ENCODE measurements around the gene IGFBP5.

IGFBP5 gene

DNA sequence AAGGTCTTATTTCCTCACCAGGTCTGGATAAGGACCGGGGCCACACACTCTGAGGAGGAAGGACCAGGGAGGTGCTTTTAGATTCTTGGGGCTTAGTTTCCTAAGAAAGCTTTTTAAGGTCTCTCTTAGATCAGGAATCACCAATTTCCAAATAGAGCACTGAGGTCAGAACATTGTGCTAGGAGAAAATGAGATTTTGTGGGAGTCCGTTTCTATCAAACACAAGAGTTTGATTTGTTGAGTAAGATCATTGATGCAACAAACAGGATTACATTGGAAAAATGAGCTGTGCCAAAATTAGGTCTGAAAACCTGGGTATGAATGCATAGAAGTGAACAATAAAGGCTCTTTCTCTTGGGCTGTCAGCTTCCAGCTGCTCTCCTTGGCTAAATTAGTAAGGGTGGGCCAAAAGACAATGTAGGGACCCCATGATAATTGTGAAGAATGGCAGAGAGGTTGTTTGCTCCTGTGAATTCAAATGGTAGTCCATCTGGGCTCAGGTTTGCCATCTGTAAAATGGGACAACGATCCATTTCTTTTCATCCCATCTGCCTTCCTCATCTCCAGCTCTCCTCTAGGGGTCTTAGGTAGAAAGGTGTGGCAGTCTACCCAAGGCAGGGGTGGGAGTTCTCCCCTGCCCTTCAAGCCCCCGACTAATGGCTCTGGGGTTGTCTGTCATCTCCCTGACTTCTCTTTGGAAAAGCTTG lies 42.1 kb downstream of the IGFBP5 start:
- FAIRE-seq (no peak), DNase-seq (ENCODE audit: insufficient read length, low spot score) (no peak)
- TF ChIP-seq, protein P1, sequence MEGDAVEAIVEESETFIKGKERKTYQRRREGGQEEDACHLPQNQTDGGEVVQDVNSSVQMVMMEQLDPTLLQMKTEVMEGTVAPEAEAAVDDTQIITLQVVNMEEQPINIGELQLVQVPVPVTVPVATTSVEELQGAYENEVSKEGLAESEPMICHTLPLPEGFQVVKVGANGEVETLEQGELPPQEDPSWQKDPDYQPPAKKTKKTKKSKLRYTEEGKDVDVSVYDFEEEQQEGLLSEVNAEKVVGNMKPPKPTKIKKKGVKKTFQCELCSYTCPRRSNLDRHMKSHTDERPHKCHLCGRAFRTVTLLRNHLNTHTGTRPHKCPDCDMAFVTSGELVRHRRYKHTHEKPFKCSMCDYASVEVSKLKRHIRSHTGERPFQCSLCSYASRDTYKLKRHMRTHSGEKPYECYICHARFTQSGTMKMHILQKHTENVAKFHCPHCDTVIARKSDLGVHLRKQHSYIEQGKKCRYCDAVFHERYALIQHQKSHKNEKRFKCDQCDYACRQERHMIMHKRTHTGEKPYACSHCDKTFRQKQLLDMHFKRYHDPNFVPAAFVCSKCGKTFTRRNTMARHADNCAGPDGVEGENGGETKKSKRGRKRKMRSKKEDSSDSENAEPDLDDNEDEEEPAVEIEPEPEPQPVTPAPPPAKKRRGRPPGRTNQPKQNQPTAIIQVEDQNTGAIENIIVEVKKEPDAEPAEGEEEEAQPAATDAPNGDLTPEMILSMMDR (IDR thresholded peaks at IDR 0.05; ENCODE audit: insufficient read depth, missing control alignments): no peak

DNA sequence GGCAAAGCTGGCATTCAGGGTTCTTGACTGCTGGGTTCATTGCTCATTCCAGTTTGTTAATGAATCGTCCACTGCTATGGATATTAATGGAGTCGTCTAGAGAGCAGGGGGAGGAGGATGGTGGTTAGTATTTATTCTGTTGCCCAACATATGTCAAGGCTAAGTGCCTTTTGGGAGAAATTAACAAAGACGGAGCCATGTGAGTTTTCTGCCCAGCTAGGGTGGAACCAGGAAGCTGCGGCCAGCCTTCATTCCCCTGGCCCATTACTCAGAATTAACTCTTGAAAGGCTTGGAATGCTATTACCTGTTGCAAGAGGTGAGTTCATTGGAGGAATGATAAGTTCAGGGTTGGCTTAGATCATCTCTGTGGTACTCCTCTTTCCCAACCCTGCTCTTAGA lies 42.8 kb downstream of the IGFBP5 start:
- DNase-seq (ENCODE audit: insufficient read length, low spot score) (no peak), FAIRE-seq (no peak)
- TF ChIP-seq, protein P1 (IDR thresholded peaks at IDR 0.05; ENCODE audit: insufficient read depth, missing control alignments): no peak

DNA sequence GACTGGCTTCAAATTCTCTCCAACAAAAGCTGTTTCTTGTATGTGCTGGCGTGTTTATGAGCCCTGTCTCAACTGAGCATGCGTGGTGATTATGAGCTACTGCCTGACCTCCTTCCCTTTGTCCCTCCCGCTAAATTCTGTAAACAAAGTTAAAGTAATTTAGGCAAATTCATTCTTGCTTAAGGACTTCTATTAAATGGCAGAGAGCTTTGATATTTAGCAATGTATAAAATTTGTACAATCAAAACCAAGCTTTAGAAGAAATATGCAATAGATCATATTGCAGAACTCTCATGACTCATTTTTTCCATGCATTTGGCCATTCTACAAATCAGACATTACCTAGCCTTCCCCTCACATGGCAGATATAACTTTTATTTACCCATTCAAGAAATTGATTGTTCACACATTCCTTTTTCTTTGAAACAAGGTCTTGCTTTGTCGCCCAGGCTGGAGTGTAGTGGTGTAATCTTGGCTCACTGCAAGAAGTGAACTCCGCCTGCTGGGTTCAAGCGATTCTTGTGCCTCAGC lies 43.9 kb downstream of the IGFBP5 start:
- TF ChIP-seq, protein P1 (IDR thresholded peaks at IDR 0.05; ENCODE audit: insufficient read depth, missing control alignments): no peak
- DNase-seq (ENCODE audit: insufficient read length, low spot score): no peak
- FAIRE-seq: no peak

DNA sequence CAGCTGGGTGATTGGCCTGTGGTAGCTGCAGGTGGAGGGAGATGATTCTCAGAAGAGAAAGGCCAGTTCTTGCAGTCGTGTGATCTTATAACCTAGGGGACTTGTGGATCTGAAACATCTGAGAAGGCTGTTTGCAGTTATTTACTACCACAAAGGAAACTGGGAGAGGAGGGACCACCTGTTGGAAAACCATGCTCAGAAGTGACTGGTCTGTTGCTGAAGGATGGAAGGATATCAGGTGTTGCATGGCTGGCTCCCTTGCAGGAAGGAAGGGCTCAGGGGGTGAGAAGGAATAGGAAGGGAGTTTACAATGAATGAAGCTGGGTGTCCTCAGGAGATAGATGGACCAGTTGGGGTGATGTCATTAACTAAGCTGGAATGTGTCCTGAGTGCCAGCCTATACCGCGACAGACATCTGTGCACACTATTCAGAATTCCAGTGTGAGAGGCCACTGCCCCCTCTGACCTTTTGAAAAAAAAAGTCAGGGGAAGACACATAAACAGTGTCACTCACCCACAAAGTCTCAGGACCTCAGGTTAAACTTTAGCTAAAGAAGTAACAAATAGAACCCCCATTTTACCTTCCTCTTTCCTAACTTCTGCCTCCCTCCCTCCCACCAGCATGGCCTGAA lies 44.6 kb downstream of the IGFBP5 start:
- FAIRE-seq (no peak), DNase-seq (ENCODE audit: insufficient read length, low spot score) (no peak)
- TF ChIP-seq, protein P1 (IDR thresholded peaks at IDR 0.05; ENCODE audit: insufficient read depth, missing control alignments): no peak

DNA sequence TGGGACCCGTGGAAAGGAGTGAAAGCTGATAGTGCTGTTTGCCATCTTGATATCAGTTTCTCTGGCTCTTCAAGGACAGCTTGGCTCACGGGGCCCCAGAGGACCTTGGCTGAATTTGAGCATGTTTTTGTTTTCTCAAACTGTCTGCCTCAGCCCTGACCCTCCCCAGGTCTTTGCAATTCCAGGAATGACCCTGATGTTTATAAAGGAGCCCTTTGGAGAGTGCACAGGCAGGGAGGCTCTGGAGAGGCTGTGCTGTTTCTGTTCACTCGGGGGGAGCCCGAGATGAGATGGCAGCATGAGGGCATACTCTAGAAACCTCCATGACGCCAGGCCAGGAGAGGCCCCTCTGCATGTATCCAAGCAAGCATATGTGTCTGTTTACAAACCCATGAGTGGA lies 45.8 kb downstream of the IGFBP5 start:
- no peak for FAIRE-seq
- TF ChIP-seq, protein P1 (IDR thresholded peaks at IDR 0.05; ENCODE audit: insufficient read depth, missing control alignments): no peak
- DNase-seq (ENCODE audit: insufficient read length, low spot score): no peak

DNA sequence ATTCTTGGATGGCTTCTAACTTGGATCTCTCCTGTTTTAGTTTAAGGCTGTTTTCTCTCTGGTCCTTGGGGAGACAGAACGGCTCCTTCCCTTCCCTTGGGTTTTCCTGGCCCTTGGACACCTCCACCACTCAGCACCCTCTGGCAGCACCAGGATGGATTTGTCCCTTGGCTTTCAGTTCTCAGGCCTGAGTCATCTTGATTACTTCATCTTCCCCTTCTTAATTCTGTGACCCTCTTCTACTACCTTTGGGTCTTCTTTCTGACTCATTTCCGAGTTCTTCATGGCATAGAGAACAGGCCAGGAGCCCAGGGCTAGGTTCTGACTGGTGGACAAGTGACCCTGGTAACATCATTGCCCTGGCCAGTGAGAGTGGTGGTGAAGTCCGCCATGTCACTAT lies 47.2 kb downstream of the IGFBP5 start:
- DNase-seq (ENCODE audit: insufficient read length, low spot score) (no peak), FAIRE-seq (no peak)

More for the DNA sequence above, 47.2 kb downstream of the IGFBP5 start:
- TF ChIP-seq, protein P1 (IDR thresholded peaks at IDR 0.05; ENCODE audit: insufficient read depth, missing control alignments): no peak

Data from D721Med (cell line).